H9 (cell line): ENCODE results near the gene PCNX3. TPM values are rescaled to one million over a fixed set of nuclear protein-coding genes. Genes with fewer than 3 reads are reported as not detected.

Experiments used
- DNase-seq: peaks from one replicate; pipeline ENCODE4 v3.0.0-alpha.2; 2017
- H2AFZ ChIP-seq: one replicate; pipeline ENCODE4 v1.6.1; 2013; ENCODE audit warnings: mild to moderate bottlenecking, low read length, control low read depth, moderate library complexity
- H2AK5ac ChIP-seq: 2 replicates; pipeline ENCODE4 v1.6.1; 2013; ENCODE audit warnings: low read length, control low read depth, mixed read lengths; ENCODE audit not compliant: insufficient read length
- H2BK120ac ChIP-seq: one replicate; pipeline ENCODE4 v1.6.1; 2013; ENCODE audit warnings: low read depth, mild to moderate bottlenecking, low read length, control low read depth, inconsistent platforms; ENCODE audit not compliant: poor library complexity, severe bottlenecking
- H2BK12ac ChIP-seq: 2 replicates; pipeline ENCODE4 v1.6.1; 2013; ENCODE audit warnings: low read length, control low read depth, mixed read lengths, low read depth; ENCODE audit not compliant: insufficient read length
- H2BK15ac ChIP-seq: 2 replicates; pipeline ENCODE4 v1.6.1; 2013; ENCODE audit warnings: low read depth, low read length, control low read depth
- H2BK20ac ChIP-seq: one replicate; pipeline ENCODE4 v1.6.1; 2013; ENCODE audit warnings: low read depth, mild to moderate bottlenecking, low read length, control low read depth, inconsistent platforms; ENCODE audit not compliant: poor library complexity, severe bottlenecking
- H2BK5ac ChIP-seq: 2 replicates; pipeline ENCODE4 v1.6.1; 2013; ENCODE audit warnings: low read length, control low read depth, mixed read lengths; ENCODE audit not compliant: insufficient read length
- H3K14ac ChIP-seq: 2 replicates; pipeline ENCODE4 v1.6.1; 2013; ENCODE audit warnings: low read length, control low read depth; ENCODE audit not compliant: insufficient read depth
- H3K18ac ChIP-seq: 2 replicates; pipeline ENCODE4 v1.6.1; 2013; ENCODE audit warnings: low read depth, mild to moderate bottlenecking, mixed read lengths, low read length, control low read depth; ENCODE audit not compliant: insufficient read length
- H3K23ac ChIP-seq: 2 replicates; pipeline ENCODE4 v1.6.1; 2013; ENCODE audit warnings: low read length, control low read depth, mixed read lengths, low read depth; ENCODE audit not compliant: insufficient read length
- H3K23me2 ChIP-seq: 2 replicates; pipeline ENCODE4 v1.6.1; 2013; ENCODE audit warnings: low read depth, mild to moderate bottlenecking, mixed read lengths, low read length, control low read depth; ENCODE audit not compliant: insufficient read length, poor library complexity, severe bottlenecking
- H3K27ac ChIP-seq: 2 replicates; pipeline ENCODE4 v1.5.1; 2013; ENCODE audit warnings: low read length, control low read depth, mixed read lengths, low read depth; ENCODE audit not compliant: insufficient read length
- H3K27me3 ChIP-seq: 2 replicates; pipeline ENCODE4 v1.6.1; 2013; ENCODE audit warnings: low read length, control low read depth, inconsistent platforms; ENCODE audit not compliant: insufficient read depth
- H3K4ac ChIP-seq: 2 replicates; pipeline ENCODE4 v1.6.1; 2013; ENCODE audit warnings: low read depth, mild to moderate bottlenecking, control low read depth, inconsistent platforms, low read length, moderate library complexity
- H3K4me1 ChIP-seq: 2 replicates; pipeline ENCODE4 v1.6.1; 2013; ENCODE audit warnings: low read length, control low read depth, inconsistent platforms; ENCODE audit not compliant: insufficient read depth
- H3K4me2 ChIP-seq: 2 replicates; pipeline ENCODE4 v1.6.1; 2013; ENCODE audit warnings: low read length, control low read depth, mixed read lengths; ENCODE audit not compliant: insufficient read length, insufficient read depth
- H3K56ac ChIP-seq: 2 replicates; pipeline ENCODE4 v1.6.1; 2013; ENCODE audit warnings: low read depth, mild to moderate bottlenecking, mixed read lengths, low read length, control low read depth; ENCODE audit not compliant: insufficient read length
- H3K79me1 ChIP-seq: 2 replicates; pipeline ENCODE4 v1.6.1; 2013; ENCODE audit warnings: low read depth, mild to moderate bottlenecking, moderate library complexity, low read length, control low read depth, inconsistent platforms; ENCODE audit not compliant: insufficient read depth, poor library complexity, severe bottlenecking
- H3K79me2 ChIP-seq: 2 replicates; pipeline ENCODE4 v1.6.1; 2013; ENCODE audit warnings: low read length, control low read depth, inconsistent platforms; ENCODE audit not compliant: insufficient read depth
- H3K9ac ChIP-seq: 2 replicates; pipeline ENCODE4 v1.6.1; 2013; ENCODE audit warnings: low read length, control low read depth, mixed read lengths; ENCODE audit not compliant: insufficient read length; ENCODE audit errors: extremely low read depth
- H3K9me3 ChIP-seq: one replicate; pipeline ENCODE4 v1.6.1; 2013; ENCODE audit warnings: low read depth, low read length, inconsistent platforms; ENCODE audit not compliant: control insufficient read depth
- H3T11ph ChIP-seq: one replicate; pipeline ENCODE4 v1.6.1; 2013; ENCODE audit warnings: mild to moderate bottlenecking, low read length, control low read depth, inconsistent platforms
- H4K20me1 ChIP-seq: one replicate; pipeline ENCODE4 v1.6.1; 2013; ENCODE audit not compliant: control insufficient read depth, insufficient read length, insufficient read depth
- H4K5ac ChIP-seq: 2 replicates; pipeline ENCODE4 v1.6.1; 2013; ENCODE audit warnings: low read depth, mild to moderate bottlenecking, mixed read lengths, low read length, control low read depth; ENCODE audit not compliant: insufficient read length
- H4K8ac ChIP-seq: replicated peaks from 2 replicates; pipeline ENCODE4 v1.6.1; 2013; ENCODE audit warnings: low read length, control low read depth, mixed read lengths, low read depth; ENCODE audit not compliant: insufficient read length
- H4K91ac ChIP-seq: 2 replicates; pipeline ENCODE4 v1.6.1; 2013; ENCODE audit warnings: low read depth, mild to moderate bottlenecking, moderate library complexity, mixed read lengths, low read length, control low read depth; ENCODE audit not compliant: insufficient read length
- H3K27ac Mint-ChIP-seq, 3 experiments: 2 replicates in 2 of 3; 3 replicates in 1 of 3; pipeline ENCODE4 v1.8.0; 2020 to 2021; ENCODE audit warnings: mixed read lengths in 3 of 3, mild to moderate bottlenecking in 1 of 3, moderate library complexity in 1 of 3
- H3K27me3 Mint-ChIP-seq: 2 replicates; pipeline ENCODE4 v1.8.0; 2021; ENCODE audit warnings: low read depth, mild to moderate bottlenecking, moderate library complexity, mixed read lengths
- H3K36me3 Mint-ChIP-seq, 3 experiments: 2 replicates in 2 of 3; 3 replicates in 1 of 3; pipeline ENCODE4 v1.8.0; 2020 to 2021; ENCODE audit warnings: low read depth in 3 of 3, mixed read lengths in 3 of 3; ENCODE audit not compliant: insufficient read depth in 1 of 3
- H3K4me1 Mint-ChIP-seq, 2 experiments: 2 replicates each; pipeline ENCODE4 v1.8.0; 2020; ENCODE audit warnings: mixed read lengths in 2 of 2
- H3K4me3 Mint-ChIP-seq, 2 experiments: 2 replicates in 1 of 2; 3 replicates in 1 of 2; pipeline ENCODE4 v1.8.0; 2020 to 2021; ENCODE audit warnings: mild to moderate bottlenecking in 2 of 2, mixed read lengths in 2 of 2, moderate library complexity in 1 of 2
- H3K9me3 Mint-ChIP-seq, 2 experiments: 2 replicates in 1 of 2; 3 replicates in 1 of 2; pipeline ENCODE4 v1.8.0; 2020; ENCODE audit warnings: mild to moderate bottlenecking in 2 of 2, mixed read lengths in 2 of 2, moderate library complexity in 1 of 2
- CTCF ChIP-seq: fragments of 200-600 bp; sonication (generic); conservative IDR thresholded peaks from 3 replicates; pipeline ENCODE4 v1.8.0; 2021; ENCODE audit warnings: antibody characterized with exemption, mild to moderate bottlenecking
- WGBS: extraction: QIAGEN DNeasy Blood & Tissue Kit; methylation state at CpG from one replicate; pipeline ENCODE4 v1.1.7; 2013; ENCODE audit warnings: missing lambda C conversion rate, low lambda C conversion rate, mixed read lengths; ENCODE audit not compliant: insufficient read length; ENCODE audit errors: extremely low coverage; 5-methylcytosine and 5-hydroxymethylcytosine counted together
- total RNA-seq: library from RNA; stranded (reverse); gene quantifications from 2 replicates; pipeline ENCODE4 v1.2.1, GENCODE V29; 2021

PCNX3 gene
- total RNA-seq, 1 experiment from 2014 or later = 50.5 TPM

- Histone ChIP-seq H2AK5ac (no peak overlapping the region), H3T11ph (no peak overlapping the region), H3K79me2 (no peaks in the 10 kb centered on the region), H2BK15ac (no peak overlapping the region), H3K27ac (no peak overlapping the region), H3K9ac (no peak overlapping the region), H3K79me1 (no peaks in the 10 kb centered on the region), H3K23me2 (peaks cover 8% of the 10 kb centered on the region), H2AFZ (no peak overlapping the region), H3K4me2 (peak overlapping the region; percentile 53), H3K23ac (no peak overlapping the region), H3K27me3 (no peaks in the 10 kb centered on the region), H4K20me1 (no peaks in the 10 kb centered on the region), H3K56ac (no peak overlapping the region), H3K18ac (no peak overlapping the region), H2BK120ac (no peak overlapping the region), H4K5ac (no peak overlapping the region), H3K4me1 (no peaks in the 10 kb centered on the region; the same call in 1 of the 2 replicates), H3K9me3 (no peaks in the 10 kb centered on the region), H4K91ac (no peak overlapping the region), H2BK20ac (no peak overlapping the region), H3K14ac (peak overlapping the region; percentile 49), H2BK12ac (no peak overlapping the region), H4K8ac (no peak overlapping the region), H3K4ac (no peak overlapping the region), H2BK5ac (no peak overlapping the region)
- Mint-ChIP-seq H3K9me3 (no peaks in the 10 kb centered on the region), H3K27me3 (peaks cover 1% of the 10 kb centered on the region; the same call in 1 of the 2 replicates), H3K4me3 (peak overlapping the region; percentile 55 to 81), H3K36me3 (peaks cover 11 to 59% (median 57%) of the 10 kb centered on the region in 3 experiments; a peak in 6 of 7 replicates), H3K4me1 (peaks cover 9 to 20% of the 10 kb centered on the region in 2 experiments), H3K27ac (peak overlapping the region; percentile 57 to 79 (median 70); a peak in 5 of 7 replicates)
- WGBS = no CpG with 5 or more reads among the region's 67 CpGs
- TF ChIP-seq CTCF = no peak
- peak; percentile 99 for DNase-seq
Observed at GRCh38 chr11:65606876-65607613, 8.5 kb upstream of the PCNX3 start.
